ENCODE results near the gene GRPEL1. TPM values are rescaled to one million over a fixed set of nuclear protein-coding genes. Genes with fewer than 3 reads are reported as not detected.

GRPEL1 gene
- total RNA-seq, 1 experiment from 2014 or later: 49.9 TPM

- ChIA-PET POLR2A (ENCODE audit: unreplicated experiment) (no interaction called here), CTCF (interaction anchor here (0.5 kb wide), 1 partner anchor 20 kb away, joined by 4 read pairs; no protein-coding TSS in a partner anchor)
- no peaks in the 10 kb centered on the region for H3K36me3 ChIP-seq (ENCODE audit: low read depth)
Measured at GRCh38 chr4:7016512-7016911, 51.4 kb downstream of the GRPEL1 start.

GRCh38 chr4:7016086-7016485, 51.8 kb downstream of the GRPEL1 start:
- Histone ChIP-seq H2AFZ (no peak overlapping the region), H3K27ac (no peak overlapping the region), H3K79me2 (ENCODE audit: low read depth) (no peaks in the 10 kb centered on the region), H3K4me3 (no peak overlapping the region), H3K4me2 (no peak overlapping the region), H3K9me3 (ENCODE audit: insufficient read depth, low read depth) (no peaks in the 10 kb centered on the region), H4K20me1 (ENCODE audit: insufficient read depth) (no peaks in the 10 kb centered on the region), H3K4me1 (replicated peaks; ENCODE audit: insufficient read depth) (0 out of 2 replicates have a peak, but pooled peaks cover 3% of the 10 kb centered on the region), H3K27me3 (ENCODE audit: insufficient read depth, low read depth) (no peaks in the 10 kb centered on the region), H3K9me2 (ENCODE audit: insufficient read depth) (no peaks in the 10 kb centered on the region), H3F3A (ENCODE audit: insufficient read depth, low read depth) (peaks cover under 1% of the 10 kb centered on the region; the same call in 1 of the 2 replicates), H3K36me3 (ENCODE audit: low read depth) (no peaks in the 10 kb centered on the region)
- TF ChIP-seq EZH2 (IDR thresholded peaks at IDR 0.05; ENCODE audit: low read depth) (no peak), CTCF (conservative IDR thresholded peaks at IDR 0.05) (no peak)
- BruUV-seq (replicated peaks): no TSS peak
- CTCF ChIA-PET: interaction anchor here (0.5 kb wide), 1 partner anchor 21 kb away, joined by 4 read pairs; no protein-coding TSS in a partner anchor
- POLR2A ChIA-PET (ENCODE audit: unreplicated experiment): no interaction called here
- intact Hi-C loops (cut with micrococcal nuclease; ENCODE audit: unreplicated experiment): no loop called here
- DNase-seq: no peak

More at GRCh38 chr4:7016512-7016911, 51.4 kb downstream of the GRPEL1 start:
- DNase-seq: no peak
- Histone ChIP-seq H3K9me2 (ENCODE audit: insufficient read depth) (no peaks in the 10 kb centered on the region), H2AFZ (no peak overlapping the region), H3K4me3 (no peak overlapping the region), H4K20me1 (ENCODE audit: insufficient read depth) (no peaks in the 10 kb centered on the region), H3K4me1 (replicated peaks; ENCODE audit: insufficient read depth) (peaks cover 7% of the 10 kb centered on the region), H3F3A (ENCODE audit: insufficient read depth, low read depth) (peaks cover 5% of the 10 kb centered on the region), H3K27ac (no peak overlapping the region), H3K4me2 (no peak overlapping the region), H3K27me3 (ENCODE audit: insufficient read depth, low read depth) (no peaks in the 10 kb centered on the region), H3K79me2 (ENCODE audit: low read depth) (no peaks in the 10 kb centered on the region), H3K9me3 (ENCODE audit: insufficient read depth, low read depth) (no peaks in the 10 kb centered on the region)
- no peak for TF ChIP-seq EZH2 (IDR thresholded peaks at IDR 0.05; ENCODE audit: low read depth)
- TF ChIP-seq CTCF (conservative IDR thresholded peaks at IDR 0.05): no peak
- intact Hi-C loops (cut with micrococcal nuclease; ENCODE audit: unreplicated experiment): no loop called here
- no TSS peak for BruUV-seq (replicated peaks)

- H2AFZ ChIP-seq: no peak overlapping the region
- H4K20me1 ChIP-seq (ENCODE audit: insufficient read depth): no peaks in the 10 kb centered on the region
- ChIA-PET CTCF (interaction anchor here (0.5 kb wide), 1 partner anchor 21 kb away, joined by 4 read pairs; no protein-coding TSS in a partner anchor), POLR2A (ENCODE audit: unreplicated experiment) (no interaction called here)
- H3K4me1 ChIP-seq (replicated peaks; ENCODE audit: insufficient read depth): no peaks in the 10 kb centered on the region
- no peak overlapping the region for H3K4me3 ChIP-seq
- no peaks in the 10 kb centered on the region for H3K79me2 ChIP-seq (ENCODE audit: low read depth)
- intact Hi-C loops (cut with micrococcal nuclease; ENCODE audit: unreplicated experiment): no loop called here
- no peaks in the 10 kb centered on the region for H3K36me3 ChIP-seq (ENCODE audit: low read depth)
- no peak overlapping the region for H3K27ac ChIP-seq
- DNase-seq: no peak
- H3F3A ChIP-seq (ENCODE audit: insufficient read depth, low read depth): no peaks in the 10 kb centered on the region
- H3K4me2 ChIP-seq: no peak overlapping the region
- H3K27me3 ChIP-seq (ENCODE audit: insufficient read depth, low read depth): no peaks in the 10 kb centered on the region
- TF ChIP-seq CTCF (conservative IDR thresholded peaks at IDR 0.05) (no peak), EZH2 (IDR thresholded peaks at IDR 0.05; ENCODE audit: low read depth) (no peak)
- no peaks in the 10 kb centered on the region for H3K9me3 ChIP-seq (ENCODE audit: insufficient read depth, low read depth)
- no TSS peak for BruUV-seq (replicated peaks)
- no peaks in the 10 kb centered on the region for H3K9me2 ChIP-seq (ENCODE audit: insufficient read depth)
Measured at GRCh38 chr4:7015383-7016035, 52.4 kb downstream of the GRPEL1 start.
